ENCODE data around the gene BCKDHA.
"Not testable (repeated sequence)": the region's sequence is repeated elsewhere in the genome, so short reads cannot be mapped to it uniquely, and the experiment has no call there.

Gene BCKDHA

DNA sequence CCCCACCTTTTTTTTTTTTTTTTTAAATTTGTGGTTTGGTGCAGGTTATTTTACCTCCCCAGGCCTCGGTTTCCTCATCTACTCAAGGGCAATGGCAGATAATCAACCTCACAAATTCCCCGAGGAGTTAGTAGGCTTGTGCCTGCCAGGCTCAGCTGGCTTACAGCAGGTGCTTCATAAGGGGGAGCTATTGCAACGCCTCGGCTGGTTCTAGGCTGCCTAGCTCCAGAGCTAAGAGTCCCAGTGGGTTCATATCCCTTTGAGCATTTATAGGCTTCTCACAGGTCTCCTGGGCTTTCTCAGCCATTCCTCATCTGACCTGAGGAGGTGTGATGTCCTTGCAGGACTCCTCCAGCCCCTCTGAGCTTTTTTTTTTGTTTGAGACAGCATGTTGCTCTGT is 10.6 kb downstream of the BCKDHA start:
- DNase-seq: peak; percentile 76

DNA sequence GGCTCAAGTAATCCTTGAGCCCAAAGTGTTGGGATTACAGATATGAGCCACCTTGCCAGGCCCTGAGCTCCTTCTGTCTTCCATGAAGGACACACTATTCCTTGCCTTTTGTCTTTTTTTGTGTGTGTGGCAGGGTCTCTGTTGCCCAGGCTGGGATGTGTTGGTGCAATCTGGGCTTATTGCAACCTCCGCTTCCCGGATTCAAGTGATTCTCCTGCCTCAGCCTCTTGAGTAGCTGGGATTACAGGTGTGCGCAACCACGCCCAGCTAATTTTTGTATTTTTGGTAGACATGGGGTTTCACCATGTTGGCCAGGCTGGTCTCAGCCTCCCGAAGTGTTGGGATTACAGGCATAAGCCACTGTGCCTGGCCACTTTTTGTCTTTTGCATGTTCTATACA is 11.2 kb downstream of the BCKDHA start:
- not testable (repeated sequence) for DNase-seq

DNA sequence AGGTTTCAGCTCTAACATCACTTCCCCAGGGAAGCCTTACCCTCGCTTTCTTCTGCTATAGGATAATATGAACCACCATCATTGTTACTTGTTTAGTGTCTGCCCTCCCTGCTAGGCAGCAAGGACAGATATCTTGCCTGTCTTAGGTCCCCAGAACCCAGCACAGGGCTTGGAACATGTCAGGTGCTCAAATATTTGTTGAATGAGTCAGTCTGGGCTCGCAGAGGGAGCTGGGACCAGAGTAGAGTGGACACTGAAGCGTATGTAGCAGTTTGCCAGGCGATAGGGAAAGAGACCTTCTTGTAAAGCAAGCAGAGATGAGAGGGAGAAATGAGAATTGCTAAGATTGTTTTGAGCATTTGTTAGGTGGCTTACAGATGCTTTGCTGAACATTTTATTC is 11.7 kb downstream of the BCKDHA start:
- no peak for DNase-seq

DNA sequence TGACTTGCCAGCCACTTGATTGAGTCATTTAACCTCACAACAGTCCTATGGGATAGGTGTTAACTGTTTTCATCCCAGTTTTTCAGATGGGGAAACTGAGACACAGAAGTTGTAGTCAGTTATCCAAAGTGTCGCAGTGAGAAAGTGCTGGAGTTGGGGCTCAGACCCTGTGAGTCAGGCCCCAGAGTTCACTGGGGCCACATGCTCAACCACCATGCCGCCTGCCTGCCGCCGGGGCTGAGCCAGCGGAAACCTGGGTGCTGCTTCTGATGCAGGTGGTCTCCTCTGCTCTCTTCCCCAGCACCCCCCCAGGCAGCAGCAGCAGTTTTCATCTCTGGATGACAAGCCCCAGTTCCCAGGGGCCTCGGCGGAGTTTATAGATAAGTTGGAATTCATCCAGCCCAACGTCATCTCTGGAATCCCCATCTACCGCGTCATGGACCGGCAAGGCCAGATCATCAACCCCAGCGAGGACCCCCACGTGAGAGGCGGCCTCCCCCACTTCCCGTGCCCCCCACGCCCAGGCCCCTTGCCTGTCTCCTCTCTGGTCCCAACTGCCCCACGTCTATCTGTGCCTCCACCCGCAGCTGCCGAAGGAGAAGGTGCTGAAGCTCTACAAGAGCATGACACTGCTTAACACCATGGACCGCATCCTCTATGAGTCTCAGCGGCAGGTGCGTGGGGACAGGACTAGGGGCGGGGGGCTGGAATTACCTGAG is 12.9 kb downstream of the BCKDHA start:
- no peak for DNase-seq

DNA sequence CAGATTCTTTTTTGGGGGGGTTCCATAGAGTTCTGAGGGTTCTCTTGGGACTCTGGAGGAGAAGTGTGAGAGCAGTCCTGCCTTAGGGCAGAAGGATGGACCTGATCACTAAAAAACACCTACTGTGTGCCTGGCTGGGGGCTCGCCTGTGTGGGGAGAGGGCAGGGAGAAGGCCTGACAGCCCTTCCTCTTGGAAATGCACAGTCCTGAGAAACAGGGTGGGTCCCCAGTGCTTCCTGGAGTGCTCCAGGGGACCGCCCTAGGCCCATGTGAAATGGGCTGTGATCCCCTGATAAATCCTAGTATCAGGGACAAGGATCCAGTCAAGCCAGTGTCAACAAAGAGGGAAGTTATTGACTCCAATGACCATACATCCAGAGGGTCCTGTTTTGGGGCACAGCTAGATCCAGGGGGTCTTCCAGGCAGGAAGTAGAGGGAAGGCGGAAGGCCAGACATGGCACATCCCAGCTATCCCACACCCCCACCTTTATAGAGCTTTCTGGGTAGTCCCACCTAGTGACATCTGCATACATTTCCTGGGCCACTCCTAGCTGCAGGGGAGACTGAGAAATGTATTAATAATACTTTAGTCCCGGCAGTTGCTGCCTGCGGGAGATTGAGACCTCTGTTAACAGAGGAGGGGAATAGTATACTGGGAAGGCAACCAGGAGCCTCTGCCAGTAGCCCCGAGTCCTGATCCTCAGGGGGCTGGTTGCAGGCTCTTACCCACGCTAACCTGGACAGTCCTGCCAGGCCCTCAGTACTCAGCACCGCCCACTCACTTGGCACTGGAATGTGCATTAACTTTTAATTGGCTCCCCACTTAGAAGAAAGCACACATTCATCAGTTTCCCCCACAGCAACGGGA is 13.7 kb downstream of the BCKDHA start:
- DNase-seq: no peak

DNA sequence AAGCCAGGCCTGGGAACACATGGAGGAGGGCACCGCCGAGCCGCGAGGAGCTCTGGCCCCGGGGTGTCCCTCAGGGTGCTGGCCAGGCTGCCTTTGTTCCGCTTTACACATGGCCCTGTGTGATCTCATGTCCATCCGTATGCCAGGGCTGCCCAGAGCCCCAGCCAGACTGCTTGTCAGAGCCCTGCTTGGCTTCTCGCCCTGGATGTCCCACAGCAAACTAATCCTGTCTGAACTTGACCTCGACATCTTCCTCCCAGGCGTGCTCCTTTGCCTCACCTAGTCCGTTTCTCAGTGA is 14.3 kb downstream of the BCKDHA start:
- no peak for DNase-seq

DNA sequence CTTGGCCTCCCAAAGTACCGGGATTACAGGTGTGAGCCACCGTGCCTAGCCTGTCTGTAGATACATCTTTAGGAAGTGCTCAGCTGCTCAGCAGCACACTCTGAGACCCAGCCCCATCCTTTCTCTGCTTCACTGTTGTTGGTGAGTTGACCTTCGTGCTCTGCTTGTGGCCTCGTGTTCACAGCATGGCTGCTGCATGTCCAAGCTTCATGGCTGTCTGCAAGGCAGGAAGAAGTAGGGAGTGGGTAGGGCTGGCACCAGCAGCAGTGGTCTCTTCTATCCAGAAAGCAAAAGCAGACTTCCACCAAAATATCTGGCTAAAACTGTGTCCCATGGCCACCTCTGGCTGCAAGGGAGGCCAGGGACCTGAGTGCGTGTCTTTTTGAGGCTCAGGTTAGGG is 15.3 kb downstream of the BCKDHA start:
- DNase-seq: no peak

DNA sequence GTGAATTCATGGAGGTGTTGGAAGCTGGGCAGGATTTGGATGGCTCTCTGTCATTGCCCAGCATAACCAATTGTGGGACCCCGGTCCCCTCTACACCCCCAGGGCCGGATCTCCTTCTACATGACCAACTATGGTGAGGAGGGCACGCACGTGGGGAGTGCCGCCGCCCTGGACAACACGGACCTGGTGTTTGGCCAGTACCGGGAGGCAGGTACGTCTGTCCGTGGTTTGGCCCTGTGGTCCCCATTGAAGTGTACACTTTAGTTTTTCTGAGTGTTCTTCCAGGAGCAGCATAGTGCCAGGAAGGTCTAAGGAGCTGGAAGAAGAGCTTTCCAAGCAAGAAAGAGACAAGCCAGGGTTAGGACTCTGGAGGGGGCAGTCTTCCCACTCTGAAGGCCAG is 16.3 kb downstream of the BCKDHA start:
- no peak for DNase-seq

DNA sequence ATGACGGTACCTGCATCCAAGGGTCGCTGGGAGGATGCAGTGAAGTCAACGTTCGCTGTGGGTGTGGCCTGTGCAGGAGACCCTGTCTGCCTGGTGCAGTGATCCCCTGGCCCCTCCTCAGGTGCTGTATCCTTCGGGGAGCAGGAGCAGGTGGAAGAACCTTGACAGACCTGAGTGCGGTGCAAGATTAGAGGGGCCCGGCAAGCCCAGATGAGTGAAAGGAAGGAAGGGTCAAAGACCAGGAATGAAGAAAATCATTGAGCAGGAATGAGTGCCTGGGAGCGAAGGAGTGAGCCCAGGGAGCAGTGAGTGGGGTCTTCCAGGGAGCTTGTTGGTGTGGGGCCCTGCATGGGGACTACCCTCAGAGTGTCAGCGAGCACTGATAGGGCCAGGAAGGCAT is 16.8 kb downstream of the BCKDHA start:
- no peak for DNase-seq

DNA sequence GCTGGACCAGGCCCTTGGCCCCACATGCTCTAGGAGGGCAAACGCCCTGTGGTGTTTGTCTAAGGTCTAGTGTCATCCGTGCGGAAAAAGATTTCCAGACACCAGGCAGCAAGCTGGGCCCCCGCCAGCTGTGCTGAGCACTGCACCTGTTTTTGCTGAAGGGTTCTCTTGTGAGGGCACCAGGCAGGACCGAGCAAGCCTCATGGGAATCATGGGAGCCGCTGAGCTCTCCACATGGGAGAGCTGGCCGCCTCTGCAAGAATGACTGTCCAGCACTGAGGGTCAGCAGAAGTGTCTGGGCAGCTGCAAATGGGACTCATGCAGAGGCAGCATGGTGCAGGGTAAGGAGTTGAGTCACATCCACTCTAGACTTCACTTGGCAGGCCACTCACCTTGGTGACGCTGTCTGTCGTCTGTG is 17.5 kb downstream of the BCKDHA start:
- DNase-seq: no peak

DNA sequence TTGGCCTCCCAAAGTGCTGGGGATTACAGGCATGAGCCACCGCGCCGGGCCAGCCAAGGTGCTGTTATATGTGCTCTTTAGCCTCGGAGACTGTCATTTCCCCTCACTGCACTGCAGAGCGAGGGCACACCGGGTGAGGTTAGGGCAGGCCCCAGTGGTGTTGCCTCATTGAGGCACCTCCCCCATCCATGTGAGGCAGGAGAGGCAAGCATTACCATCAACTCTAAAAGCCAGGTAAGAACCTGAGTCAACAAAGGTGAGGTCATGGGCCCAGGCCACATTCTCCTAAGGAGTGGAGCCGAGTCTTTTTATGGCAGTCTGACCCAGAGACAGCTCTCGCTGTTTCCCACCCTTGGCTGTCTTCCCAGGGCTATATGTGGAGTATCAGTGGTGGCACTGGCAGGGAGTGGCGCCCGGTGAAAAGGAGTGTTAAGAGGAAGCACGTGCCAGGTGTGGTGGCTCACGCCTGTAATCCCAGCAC is 18.6 kb downstream of the BCKDHA start:
- DNase-seq: no peak

DNA sequence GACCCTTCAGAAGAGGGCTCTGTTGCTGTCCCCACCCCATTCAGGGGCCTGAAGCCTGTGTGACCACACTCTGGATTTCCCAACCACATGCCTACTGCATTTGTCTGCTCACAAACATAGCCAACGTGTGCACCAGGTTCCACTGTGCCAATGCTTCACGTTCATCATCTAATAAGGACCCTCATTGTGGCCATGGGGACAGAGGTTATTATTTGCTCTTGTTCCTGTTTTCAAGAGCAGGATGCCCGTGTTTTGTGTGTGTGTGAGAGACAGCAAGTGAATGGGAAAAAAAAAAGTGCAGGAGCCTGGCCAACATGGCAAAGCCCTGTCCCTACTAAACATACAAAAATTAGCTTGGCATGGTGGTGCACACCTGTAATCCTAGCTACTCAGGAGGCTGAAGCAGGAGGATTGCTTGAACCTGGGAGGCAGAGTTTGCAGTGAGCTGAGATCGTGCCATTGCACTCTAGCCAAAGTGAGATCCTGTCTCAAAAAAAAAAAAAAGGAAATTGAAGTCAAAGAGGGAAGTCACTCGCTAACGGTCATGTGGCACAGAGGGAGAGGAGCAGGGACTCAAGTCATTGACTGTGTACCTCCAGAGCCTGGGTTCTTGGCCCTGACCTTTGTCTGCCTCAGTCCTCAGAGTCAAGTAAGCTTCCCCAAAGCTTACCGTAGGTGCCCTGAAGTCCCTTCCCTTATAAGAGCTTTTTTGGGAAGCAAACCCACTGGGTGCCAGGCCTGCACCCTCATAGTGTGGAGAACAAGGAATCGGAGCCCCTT is 22.7 kb downstream of the BCKDHA start:
- DNase-seq: peak; percentile 77

DNA sequence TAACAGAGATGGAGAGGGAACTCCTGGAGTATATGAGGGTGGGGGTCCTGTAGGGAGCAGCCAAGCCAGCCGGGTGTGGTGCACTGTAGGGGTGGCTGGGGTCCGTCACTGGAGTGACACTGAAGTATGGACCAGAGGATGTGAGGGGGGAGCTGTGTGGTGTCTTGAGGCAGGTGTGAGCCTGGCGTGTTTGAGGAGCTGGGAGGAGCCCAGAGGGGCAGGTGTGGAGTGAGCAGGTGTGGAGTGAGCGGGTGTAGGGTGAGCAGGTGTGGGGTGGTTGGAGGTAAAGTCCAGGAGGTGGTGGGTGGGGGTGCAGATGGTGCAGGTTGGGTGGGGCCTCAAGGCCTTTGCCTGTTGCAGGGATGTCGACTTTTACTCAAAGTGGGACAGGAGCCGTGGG is 23.7 kb downstream of the BCKDHA start:
- no peak for DNase-seq

DNA sequence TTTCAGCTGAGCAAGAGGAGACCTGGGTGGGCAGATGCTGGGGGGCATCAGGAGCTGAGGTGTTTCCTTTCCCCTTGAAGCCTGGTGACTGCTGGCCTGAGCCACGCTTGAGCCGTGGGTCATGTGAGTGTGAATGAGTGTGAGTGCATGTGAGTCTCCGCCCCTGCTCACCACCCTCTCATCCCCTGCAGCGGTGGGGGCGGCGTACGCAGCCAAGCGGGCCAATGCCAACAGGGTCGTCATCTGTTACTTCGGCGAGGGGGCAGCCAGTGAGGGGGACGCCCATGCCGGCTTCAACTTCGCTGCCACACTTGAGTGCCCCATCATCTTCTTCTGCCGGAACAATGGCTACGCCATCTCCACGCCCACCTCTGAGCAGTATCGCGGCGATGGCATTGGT is 24.4 kb downstream of the BCKDHA start:
- no peak for DNase-seq

DNA sequence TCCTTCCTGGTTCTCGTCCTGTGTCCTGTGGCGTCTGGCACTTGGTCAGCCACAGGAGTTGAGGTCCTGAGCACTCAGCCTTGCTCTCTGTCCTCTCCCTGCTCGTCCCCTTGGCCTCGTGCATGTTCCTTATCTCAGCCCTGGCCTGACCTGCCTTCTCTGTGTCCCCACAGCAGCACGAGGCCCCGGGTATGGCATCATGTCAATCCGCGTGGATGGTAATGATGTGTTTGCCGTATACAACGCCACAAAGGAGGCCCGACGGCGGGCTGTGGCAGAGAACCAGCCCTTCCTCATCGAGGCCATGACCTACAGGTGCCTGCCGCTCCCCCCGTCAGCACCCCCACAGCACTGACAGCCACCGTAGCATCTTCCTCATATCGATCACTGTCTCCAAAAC is 24.8 kb downstream of the BCKDHA start:
- no peak for DNase-seq

DNA sequence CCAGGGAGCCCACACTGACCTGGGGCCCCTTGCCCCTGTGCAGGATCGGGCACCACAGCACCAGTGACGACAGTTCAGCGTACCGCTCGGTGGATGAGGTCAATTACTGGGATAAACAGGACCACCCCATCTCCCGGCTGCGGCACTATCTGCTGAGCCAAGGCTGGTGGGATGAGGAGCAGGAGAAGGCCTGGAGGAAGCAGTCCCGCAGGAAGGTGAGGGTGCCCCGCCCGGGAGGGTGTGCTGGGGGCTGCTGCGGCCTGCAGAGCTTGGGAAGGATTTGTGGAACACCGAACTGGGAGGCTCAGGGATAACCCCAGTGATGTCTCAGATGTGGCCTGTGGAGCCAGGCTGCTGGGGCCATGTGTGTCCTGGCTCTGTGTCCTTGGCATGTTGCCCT is 25.3 kb downstream of the BCKDHA start:
- no peak for DNase-seq

DNA sequence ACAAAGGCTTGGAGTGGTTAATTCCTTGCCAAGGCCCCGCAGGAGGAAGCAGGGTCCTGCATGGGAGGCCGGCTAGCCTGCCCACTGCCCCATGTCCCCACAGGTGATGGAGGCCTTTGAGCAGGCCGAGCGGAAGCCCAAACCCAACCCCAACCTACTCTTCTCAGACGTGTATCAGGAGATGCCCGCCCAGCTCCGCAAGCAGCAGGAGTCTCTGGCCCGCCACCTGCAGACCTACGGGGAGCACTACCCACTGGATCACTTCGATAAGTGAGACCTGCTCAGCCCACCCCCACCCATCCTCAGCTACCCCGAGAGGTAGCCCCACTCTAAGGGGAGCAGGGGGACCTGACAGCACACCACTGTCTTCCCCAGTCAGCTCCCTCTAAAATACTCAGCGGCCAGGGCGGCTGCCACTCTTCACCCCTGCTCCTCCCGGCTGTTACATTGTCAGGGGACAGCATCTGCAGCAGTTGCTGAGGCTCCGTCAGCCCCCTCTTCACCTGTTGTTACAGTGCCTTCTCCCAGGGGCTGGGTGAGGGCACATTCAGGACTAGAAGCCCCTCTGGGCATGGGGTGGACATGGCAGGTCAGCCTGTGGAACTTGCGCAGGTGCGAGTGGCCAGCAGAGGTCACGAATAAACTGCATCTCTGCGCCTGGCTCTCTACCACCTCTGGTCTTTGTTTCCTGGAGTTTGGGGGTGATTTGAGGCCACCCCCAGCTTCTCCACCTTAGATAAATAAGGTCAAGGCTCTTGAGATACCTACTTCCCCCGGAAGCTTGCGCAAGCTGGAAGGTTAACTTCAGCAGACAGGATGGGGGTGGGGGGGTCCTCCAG is 26.9 kb downstream of the BCKDHA start:
- DNase-seq: peak; percentile 25

DNA sequence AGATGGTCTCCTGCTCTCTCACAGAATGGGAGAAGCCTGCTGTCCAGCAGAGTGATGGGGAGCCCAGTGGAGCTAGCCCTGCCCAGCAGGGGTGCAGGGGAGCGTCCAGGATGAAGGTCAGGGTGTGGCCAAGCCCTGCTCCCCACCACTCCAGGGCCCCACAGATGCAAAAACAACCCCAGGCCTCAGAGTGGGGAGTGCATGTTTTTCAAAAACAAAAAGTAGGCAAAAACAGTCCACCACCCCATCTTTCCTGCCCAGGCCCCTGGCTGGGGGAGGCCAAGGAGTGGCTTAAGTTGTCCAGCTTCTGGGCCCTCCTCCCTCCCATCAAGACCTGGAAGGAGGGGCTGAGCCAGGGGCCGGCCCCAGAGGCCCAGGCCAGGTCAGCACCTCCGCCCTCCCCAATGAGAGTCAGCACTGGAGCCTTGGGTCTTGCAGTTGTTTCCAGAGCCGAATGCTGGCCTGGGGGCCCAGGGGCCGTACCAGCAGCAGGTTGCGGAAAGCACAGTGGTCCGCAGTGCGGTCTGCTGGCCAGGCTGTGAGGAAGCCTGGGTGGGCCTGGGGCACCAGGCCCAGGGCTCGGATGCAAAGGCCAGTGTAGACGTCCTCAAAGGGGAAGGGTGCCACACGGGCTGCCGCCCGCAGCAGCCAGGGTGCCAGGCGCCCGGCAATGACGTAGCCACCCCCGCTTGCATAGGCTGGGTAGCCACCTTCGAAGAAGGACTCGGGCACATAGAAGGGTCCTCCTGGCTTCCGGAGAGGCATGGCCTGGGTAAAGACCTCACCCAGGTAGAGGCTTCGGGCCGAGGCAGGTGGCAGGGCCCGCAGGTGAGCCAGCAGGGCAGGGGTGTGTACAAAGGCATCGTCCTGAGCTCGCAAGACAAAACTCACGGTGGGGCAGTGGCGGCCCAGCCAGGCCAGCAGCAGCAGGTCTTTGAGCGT is 27.8 kb downstream of the BCKDHA start:
- no peak for DNase-seq

DNA sequence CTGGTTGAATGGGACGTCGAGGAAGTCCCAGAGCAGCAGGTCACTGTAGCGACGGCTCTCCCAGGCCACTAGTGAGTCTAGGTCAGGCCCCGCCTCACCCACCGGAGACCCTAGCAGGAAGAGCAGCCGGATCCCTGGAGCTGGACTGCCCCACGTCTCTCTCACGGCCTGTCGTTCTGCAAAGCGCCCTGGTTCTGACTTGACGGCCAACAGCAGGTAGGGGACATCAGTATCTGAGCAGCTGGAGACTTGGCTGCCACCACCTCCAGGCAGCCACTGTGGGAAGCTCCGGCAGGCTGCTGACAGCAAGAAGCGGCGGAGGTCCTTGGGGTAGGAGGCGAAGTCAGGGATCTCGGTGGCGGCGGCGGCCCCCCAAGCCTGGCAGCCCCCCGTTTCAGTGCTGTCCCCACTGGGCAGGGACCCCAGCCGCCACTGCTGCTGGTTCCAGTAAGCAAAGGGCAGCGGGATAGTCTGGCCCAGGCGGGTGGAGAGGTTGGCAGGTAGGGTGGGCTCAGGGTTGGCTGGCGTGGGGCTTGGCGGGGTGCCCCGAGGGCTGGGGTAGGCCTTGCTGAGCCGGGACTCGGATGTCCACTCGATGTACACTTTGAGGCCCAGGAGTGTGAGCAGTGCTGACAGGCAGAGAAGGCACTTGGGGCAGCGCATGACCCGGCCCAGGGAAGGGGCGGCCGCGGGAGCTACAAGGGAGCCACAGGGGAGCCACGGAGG is 28.7 kb downstream of the BCKDHA start:
- DNase-seq: no peak

DNA sequence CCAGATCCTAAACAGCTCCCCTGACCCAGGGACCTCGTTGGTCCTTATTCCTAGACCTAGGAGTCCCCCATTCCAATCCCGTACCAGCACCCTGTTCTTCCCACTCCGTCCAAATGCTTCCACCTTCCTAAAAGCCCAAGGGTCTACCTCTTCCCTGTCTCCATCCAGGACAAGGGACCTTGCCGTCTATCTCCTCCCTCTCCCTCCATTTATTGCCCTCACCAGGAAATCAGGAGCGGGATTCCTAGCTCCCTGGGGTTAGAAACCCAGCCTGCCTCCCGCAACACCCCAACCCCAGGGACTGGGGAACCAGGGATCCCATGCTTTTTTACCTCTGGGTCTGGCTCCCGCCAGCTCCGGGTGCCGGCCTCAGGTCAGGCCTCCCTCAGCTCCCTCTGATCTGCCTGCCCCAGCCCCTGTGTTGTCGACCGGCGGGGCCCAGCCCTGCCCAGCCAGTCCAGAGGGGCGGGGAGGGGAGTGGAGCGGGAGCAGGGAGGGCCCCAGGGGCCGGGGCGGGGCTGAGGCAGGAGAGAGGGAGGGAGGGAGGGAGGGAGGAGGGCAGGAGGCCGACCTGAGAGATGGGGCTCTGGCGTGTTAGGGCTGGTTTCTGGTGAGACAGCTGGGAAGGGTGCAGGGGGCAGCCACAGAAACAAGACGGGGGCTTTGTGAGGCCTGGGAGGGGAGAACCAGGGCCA is 29.5 kb downstream of the BCKDHA start, which contains the start of gene B3GNT8:
TSS of gene B3GNT8 (minus strand) at position 423 of the 695 bp plus-strand sequence. CDS start 596 bp downstream, outside the sequence.
- DNase-seq: peak; percentile 76

All from GF-D8 (cell line).